Astrocyte of the hippocampus (primary cell): ENCODE measurements around the gene SLC7A7.
"Not testable (repeated sequence)": the region's sequence is repeated elsewhere in the genome, so short reads cannot be mapped to it uniquely, and the experiment has no call there.

ENCODE experiments used
- DNase-seq: peaks from one replicate; pipeline ENCODE4 v3.0.0; 2011; ENCODE audit warnings: low read depth, low spot score

SLC7A7 gene

DNA sequence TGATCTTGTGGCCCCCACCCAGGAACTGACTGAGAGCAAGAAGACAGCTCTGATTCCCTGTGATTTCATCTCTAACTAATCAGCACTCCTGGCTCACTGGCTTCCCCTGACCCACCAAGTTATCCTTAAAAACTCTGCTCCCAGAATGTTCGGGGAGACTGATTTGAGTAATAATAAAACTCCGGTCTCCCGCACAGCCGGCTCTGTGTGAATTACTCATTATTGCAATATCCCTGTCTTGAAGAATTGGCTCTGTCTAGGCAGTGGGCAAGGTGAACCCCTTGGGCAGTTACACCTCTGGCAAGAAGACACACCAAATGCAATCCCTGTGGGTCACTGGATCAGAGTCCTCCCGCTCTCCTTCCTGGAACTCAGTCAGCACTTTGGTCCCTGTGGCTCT lies 21.3 kb downstream of the SLC7A7 start:
- DNase-seq, result no peak

DNA sequence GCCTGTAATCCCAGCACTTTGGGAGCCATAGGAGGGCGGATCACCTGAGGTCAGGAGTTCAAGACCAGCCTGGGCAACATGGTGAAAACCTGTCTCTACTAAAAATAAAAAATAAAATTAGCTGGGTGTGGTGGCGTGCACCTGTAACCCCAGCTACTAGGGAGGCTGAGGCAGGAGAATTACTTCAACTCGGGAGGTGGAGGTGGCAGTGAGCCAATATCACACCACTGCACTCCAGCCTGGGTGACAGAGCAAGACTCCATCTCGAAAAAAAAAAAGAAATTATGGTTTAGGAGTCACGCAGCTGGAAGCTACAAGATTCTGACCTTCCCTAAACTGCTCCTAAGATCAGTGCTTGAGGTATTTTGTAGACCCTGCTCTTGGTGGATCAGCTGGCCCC lies 21.7 kb downstream of the SLC7A7 start:
- not testable (repeated sequence) for DNase-seq

DNA sequence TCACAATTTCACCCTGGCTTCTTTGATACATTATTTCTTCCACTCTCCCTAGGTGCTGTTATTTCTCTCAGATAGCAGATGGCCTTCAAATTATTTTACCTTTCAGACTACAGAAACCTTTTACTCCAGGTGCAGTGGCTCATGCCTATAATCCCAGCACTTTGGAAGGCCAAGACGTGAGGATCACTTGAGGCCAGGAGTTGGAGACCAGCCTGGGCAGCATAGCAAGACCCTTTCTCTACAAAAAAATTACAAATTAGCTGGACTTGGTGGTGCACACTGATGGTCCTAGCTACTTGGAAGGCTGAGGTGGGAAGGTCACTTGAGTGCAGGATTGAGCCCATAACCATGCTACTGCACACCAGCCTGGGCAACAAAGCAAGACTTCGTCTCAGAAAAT lies 23.1 kb downstream of the SLC7A7 start:
- no peak for DNase-seq

DNA sequence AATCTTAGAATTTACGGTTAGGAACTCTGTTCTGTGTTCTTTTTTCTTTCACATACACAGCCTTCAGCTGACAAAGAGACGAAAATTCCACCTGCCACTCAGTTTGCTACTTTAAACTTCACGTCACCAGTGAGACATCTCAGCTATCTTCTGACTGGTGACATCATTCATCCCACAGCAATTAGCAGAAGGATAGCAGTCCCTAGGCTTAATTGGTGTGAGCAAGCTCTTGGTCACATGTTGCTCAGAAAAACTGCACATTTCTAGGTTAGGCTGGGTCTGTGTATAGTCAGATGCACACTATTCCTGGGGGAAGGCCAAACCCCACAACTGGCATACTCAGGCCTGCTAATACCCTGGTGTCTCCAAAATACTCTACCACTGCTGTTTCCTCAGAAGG lies 23.9 kb downstream of the SLC7A7 start:
- peak; percentile 82 for DNase-seq

DNA sequence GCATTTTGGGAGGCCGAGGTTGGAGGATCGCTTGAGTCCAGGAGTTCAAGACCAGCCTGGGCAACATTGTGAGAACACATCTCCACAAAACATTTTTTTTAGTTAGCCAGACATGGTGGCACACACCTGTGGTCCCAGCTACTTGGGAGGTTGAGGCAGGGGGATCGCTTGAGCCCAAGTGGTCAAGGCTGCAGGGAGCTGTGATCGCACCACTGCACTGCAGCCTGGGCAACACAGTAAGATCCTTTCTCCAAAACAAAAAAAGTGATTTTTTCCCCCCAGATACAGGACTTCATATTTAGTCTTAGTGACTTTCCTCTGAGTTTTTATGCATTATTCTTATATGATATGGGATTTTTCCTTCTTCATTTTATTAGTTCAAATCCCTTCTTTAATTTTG lies 28.6 kb downstream of the SLC7A7 start:
- DNase-seq, result no peak

DNA sequence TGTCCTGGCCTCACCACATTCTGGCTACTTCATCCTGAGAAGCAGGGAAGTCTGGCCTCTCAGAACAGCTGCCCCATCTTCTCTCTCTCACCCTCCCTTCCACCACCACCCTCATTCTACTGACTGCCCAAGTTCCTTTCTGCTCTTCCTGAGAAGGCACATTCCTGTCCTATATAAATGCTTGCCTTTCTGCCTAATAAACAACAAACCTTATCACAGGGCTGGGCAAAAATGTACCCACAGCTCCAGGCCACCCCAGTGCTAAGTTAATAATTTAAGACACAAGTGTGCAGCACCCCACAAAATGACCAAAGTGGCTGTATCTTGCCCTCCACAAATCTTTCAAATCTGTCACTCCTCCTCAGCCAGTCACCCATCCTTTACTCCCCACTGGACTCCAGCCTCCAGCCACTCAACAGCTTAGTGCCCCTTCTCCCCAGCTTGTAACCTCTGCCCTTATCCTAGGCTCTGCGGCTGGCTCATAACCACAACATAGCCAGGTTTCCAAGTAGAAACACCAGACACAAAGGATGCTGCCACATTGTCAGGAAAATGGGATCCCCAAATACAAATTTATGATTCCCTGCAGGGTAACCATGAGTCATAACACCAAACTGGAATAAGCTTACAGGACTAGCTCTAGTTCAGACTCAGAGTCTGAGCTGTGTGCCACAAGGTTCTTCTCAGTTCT lies 33.8 kb downstream of the SLC7A7 start:
- DNase-seq, result peak; percentile 26

DNA sequence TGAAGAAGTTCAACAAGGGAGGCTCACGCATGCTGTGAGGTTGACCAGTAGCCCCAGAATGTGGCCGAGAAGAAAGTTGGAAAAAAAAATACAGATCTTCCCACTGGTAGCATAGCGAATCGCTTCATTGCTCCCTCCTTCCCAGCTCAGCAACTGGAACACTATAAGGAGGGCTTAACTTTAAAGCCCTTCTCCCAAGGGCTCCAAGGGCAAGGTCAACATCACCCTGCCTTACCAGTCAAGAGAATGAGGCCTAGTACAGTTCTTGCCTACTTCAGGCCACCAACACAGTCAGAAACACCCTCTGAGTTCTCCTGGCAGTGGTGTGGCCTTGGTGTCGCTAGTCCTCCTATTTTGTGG lies 34.3 kb downstream of the SLC7A7 start:
- DNase-seq, result no peak

DNA sequence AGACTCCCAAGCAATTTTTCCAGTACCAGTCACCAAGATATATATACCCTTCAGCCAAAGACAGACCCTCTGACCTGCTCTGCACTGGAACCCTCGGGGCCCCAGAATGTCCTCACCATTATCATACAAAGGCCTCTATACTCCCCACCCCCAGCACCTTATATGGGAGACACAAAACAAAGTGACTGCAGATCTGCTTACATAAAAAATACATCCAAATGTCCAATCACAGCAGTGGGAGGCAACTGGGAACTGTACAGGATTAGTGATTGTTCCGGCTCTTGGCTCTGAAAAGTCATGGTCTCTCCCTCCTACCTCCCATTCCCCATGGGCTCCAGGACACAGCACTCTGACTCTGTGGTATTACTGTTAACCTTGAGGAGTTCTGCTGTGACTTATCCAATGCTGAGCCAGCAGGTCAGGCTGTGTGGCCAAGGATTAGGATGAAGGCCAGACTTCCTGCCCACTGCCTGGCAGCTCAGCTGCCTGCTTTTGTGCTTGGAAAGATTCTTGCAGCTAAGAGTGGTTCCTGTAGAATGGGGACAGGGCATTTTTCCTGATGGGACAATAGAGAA lies 35.0 kb downstream of the SLC7A7 start:
- peak; percentile 18 for DNase-seq

DNA sequence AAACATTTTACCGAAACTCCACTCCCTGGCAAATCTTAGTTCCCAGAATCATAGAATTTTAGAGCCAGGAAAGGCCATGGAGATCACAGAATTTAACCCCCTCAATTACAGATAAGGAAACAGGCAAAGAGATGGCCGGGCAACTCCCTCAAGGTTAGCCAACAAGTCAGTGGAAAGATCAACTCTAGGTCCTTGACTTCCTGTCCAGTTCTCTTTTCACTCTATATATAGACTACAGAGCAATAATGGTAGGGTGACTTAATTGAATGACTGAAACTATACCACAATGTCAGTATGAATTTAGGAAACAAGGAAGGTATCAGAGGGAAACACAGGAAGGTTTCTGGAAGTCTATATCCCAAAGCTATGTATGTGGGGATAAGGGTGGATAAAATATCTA lies 37.2 kb downstream of the SLC7A7 start:
- DNase-seq, result no peak

DNA sequence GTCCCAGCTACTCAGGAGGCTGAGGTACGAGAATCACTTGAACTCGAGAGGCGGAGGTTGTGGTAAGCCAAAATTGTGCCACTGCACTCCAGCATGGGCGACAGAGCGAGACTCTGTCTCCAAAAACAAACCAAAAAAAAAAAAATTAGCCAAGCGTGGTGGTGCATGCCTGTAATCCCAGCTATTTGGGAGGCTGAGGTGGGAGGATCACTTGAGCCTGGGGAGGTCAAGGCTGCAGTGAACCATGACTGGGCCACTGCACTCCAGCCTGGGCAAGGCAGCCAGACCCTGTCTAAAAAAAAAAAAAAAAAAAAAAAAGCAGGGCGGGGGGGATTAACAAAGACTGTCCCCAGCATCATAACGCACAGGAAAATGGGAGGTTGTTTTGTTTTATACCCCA lies 38.4 kb downstream of the SLC7A7 start:
- DNase-seq, result not testable (repeated sequence)

DNA sequence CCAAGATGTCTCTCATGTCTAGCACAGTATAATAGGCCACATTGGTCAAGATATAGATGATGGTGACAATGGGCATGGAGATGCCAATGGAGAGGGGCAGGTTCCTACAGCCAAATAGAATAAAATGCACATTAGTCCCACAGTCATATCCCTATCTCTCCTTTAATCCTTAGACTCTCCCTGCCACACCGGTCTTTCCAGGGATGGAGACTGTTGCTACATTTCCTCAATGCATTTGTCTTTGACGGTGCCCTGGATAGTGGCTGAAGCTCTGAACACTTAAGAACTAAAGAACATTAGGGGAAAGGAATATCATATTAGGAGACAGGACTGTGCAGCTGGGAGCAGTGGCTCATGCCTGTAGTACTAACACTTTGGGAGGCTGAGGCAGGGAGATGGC lies 39.0 kb downstream of the SLC7A7 start:
- no peak for DNase-seq

DNA sequence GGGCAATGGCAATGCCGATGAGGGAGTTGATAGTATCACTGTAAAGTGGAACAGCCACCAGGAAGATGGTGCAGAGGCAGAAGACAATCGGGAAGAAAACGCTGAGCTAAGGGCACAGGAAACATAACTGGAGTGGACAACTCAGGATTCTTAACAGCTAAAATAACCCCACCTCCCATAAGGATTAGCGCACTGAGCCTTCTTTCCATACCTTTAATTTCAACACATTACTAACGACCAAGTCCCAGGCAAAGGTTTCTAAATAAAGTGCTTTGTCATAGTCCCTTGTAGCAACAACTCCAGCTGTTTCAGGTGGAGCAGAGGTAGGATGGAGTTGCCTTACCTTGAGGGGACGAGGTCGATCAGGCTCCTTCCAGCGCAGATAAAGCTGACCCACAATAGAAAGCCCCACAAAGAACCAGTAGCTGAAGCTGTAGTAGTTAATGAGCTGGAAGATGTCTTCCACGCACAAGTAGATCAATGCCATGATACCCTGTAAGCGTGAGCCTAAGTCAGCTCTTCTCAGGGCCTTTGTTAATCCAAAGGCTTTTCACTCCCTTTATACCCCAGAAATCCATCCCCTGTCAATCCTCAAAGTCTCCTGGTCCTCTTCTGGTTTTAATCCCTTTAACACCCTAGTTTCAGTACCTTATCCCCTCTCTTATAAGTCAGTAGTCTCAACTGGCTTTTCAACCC lies 41.1 kb downstream of the SLC7A7 start:
- DNase-seq, result no peak

DNA sequence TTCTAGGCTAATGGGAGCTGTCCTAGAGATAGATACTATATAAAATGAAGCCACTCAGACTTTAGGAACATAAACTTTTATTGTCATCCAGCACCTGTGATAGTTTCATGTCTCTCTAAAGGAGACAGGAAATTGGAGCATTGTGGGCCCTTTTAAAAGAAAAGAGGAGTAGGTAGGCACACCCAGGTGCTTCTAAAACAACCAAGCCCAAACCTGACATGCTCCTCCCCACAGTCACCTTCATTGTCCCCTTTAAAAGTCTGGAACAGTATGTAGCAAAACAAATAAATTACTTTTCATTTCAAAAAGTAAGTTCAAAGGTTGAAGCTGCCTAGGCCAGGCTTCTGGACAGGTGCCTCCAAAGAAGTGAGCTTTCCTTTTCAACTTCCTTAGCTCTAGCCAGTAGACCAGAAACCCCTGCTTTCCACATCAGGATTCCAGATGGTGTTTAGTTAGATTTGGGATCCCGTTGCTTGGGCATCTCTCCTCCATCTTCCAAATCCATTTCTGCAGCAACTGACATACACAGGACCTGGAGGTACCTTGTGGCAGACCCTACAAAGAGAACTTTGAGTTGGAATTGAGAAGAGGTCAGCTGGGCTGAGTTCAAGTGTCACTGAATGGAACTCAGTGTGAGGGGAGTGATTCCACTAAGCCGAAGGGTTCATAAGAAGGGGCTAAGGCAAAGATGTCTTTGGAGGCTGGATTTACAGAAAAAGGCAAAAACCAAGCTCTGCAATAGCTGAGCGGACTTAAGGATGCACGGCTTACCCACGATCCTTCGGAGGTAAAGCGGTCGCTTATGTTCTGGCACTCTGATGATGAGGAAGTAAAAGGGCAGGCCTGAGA lies 41.8 kb downstream of the SLC7A7 start:
- no peak for DNase-seq

DNA sequence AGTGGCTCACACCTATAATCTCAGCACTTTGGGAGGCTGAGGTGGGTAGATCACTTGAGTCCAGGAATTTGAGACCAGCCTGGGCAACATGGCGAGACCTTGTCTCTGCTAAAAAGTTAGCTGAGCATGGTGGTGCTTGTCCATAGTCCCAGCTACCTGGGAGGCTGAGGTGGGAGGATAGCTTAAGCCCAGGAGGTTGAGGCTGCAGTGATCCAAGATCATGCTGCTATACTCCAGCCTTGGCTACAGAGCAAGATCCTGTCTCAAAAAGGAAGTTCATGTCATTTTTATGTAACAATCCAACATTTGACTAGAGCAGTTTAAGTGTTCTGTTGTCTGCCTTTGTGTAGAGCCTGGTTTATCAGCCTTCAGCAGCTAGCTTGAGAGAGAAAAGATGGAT lies 42.5 kb downstream of the SLC7A7 start:
- no peak for DNase-seq

DNA sequence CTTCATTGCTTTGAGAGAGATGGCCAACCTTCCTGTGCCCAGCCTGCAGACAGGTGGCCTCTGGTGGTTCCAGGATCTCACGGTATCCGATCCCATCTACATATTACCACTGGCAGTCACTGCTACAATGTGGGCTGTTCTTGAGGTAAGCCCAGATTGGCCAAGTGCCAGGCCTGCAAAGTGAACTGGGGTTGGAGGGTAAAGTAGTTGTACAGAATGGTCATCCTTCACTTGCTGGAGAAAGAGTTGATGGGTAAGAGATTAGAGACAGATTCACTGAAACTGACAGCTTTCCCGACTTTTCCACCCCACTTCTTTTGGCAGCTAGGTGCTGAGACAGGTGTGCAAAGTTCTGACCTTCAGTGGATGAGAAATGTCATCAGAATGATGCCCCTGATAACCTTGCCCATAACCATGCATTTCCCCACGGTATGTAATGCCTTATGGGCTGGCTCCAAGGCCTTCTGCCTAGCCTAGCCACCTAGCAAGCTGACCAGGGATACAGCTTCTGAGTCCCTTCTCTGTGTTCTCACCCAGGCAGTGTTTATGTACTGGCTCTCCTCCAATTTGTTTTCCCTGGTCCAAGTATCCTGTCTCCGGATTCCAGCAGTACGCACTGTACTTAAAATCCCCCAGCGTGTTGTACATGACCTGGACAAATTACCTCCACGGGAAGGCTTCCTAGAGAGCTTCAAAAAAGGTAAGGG lies 44.6 kb downstream of the SLC7A7 start:
- DNase-seq, result no peak

DNA sequence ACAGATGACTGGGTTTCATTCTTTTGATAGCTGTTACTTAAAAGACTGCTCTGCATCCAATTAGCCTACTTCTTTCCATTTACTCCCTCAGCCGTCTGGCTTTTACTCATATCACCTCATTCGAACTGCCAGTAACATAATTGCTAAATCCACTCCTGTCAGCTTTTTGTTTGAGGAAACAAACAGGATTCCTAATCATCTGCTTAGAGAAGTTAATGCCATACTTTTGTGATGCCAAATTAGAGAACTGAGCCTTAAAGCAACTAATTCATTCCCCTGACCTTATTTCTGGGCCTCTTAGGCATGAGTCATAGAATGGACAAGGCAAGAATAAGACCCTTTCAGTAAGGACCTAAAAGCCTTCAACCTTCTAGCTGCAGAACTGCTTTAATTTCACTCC lies 45.9 kb downstream of the SLC7A7 start:
- peak; percentile 46 for DNase-seq

DNA sequence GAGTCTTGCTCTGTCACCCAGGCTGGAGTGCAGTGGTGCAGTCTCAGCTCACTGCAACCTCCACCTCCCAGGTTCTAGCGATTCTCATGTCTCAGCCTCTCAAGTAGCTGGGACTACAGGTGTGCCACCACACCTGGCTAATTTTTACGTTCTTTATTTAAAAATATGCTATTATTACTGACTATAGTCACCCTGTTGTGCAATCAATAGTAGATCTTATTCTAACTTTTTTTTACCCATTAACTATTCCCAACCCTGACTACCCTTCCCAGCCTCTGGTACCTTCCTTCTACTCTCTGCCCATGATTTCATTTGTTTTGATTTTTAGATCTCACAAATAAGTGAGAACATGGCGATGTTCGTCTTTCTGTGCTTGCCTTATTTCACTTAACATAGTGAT lies 46.3 kb downstream of the SLC7A7 start:
- DNase-seq, result no peak

DNA sequence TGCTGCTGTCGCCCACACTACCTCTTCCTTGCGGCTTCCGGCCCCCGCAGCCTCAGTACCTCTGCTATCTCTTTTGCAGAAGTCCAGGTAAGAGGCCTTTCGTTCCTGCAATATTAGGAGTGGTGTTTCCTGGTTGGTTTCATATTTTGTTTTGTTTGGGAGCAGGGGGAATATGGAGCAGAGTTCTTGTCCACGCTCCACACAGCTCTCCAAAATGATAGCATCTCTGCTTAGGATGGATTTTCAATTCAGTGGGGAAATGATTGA lies 48.0 kb downstream of the SLC7A7 start:
- no peak for DNase-seq

DNA sequence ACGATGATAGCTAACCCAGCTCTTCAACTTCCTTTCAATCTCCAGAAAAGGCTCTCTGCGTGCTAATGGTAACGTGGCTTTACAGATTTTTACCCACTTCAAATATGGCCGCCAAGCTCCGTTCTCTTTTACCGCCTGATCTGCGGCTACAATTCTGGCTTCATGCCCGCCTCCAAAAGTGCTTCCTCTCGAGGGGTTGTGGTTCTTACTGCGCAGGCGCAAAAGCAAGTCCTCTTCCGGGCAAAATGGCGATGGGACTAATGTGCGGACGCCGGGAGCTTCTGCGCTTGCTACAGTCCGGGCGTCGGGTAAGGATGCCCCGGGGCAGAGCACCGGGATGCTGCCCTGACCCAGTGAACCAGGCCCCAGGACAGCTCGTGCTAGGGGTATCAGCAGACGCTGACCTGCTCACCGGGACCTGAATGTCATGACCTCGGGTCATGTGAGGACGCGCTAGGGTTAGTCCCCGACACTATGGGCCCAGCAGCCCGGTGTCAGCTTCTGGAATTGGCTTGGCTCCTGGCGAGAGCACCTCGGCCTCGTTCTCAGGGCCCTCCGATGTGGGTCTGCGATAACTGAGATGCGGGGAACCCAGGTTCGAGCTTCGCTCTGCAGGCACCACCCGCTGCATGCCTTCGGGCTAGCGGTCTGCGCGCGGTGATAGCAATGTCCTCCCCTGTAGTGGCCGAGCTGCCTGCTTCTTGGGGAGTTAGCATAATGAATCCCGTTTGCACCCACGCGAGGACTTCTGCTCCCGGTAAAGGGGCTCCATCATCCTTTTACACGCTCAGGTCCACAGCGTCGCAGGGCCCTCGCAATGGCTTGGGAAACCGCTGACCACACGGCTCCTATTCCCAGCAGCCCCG lies 48.5 kb downstream of the SLC7A7 start, which contains the start of gene OXA1L:
OXA1L (plus strand) TSS at position 232 of the 866 bp plus-strand sequence; CDS start at position 246, 14 bp downstream.
- peak; percentile 99 for DNase-seq

DNA sequence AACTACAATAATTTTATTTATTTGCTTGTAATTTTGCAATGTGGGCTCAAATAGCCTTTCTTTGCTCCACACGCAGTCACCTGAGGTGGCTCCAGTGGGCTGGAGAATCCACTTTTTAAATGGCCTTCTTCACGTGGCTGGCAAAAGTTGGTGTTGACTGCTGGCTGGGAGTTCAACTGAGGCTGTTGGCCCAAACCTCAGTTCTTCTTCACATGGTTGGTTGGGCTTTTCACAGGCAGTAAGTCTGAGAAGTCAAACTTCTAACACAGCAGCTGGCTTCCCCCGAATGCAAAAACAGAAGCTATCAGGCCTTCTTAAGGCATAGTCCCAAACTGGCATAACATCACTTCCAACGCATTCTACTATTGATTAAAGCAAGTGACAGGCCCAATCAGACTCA lies 50.9 kb downstream of the SLC7A7 start:
- DNase-seq, result no peak

DNA sequence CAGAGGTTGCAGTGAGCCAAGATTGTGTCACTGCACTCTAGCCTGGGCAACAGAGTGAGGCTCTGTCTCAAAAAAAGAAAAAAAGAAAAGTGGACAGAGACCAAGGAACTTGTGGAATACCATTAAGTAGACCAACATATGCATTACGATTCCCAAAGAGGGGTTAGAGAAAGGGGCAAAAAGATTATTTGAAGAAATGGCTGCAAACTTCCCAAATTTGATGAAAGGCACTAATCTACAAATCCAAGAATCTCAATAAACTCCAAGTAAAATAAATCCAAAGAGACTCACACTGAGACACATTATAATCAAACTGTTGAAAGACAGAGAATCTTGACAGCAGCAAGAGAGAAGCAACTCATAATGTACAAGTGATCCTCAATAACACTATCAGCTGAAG lies 53.5 kb downstream of the SLC7A7 start:
- DNase-seq, result no peak
